Measurements from ENCODE around the gene TPPP3.

Gene TPPP3

GRCh38 chr16:67349172-67349571, 44.1 kb downstream of the TPPP3 start:
- no peaks in the 10 kb centered on the region for H3K27me3 ChIP-seq (ENCODE audit: insufficient read depth, poor library complexity, severe bottlenecking)
- H3K4me3 ChIP-seq (ENCODE audit: severe bottlenecking), result no peak overlapping the region
- ATAC-seq (ENCODE audit: low read depth) (peak; percentile 62; the same call in 1 of the 3 replicates), DNase-seq (ENCODE audit: low spot score) (no peak)
- TF ChIP-seq, protein P1, sequence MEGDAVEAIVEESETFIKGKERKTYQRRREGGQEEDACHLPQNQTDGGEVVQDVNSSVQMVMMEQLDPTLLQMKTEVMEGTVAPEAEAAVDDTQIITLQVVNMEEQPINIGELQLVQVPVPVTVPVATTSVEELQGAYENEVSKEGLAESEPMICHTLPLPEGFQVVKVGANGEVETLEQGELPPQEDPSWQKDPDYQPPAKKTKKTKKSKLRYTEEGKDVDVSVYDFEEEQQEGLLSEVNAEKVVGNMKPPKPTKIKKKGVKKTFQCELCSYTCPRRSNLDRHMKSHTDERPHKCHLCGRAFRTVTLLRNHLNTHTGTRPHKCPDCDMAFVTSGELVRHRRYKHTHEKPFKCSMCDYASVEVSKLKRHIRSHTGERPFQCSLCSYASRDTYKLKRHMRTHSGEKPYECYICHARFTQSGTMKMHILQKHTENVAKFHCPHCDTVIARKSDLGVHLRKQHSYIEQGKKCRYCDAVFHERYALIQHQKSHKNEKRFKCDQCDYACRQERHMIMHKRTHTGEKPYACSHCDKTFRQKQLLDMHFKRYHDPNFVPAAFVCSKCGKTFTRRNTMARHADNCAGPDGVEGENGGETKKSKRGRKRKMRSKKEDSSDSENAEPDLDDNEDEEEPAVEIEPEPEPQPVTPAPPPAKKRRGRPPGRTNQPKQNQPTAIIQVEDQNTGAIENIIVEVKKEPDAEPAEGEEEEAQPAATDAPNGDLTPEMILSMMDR (IDR thresholded peaks at IDR 0.05; ENCODE audit: poor library complexity, severe bottlenecking), result peak; percentile 66
- H3K9me3 ChIP-seq (ENCODE audit: severe bottlenecking), result no peaks in the 10 kb centered on the region
- H3K27ac ChIP-seq (ENCODE audit: poor library complexity, severe bottlenecking), result no peak overlapping the region
- no peaks in the 10 kb centered on the region for H3K36me3 ChIP-seq (ENCODE audit: low read depth)
- H3K4me1 ChIP-seq (ENCODE audit: insufficient read depth, poor library complexity, severe bottlenecking), result peaks cover 6% of the 10 kb centered on the region

DNA sequence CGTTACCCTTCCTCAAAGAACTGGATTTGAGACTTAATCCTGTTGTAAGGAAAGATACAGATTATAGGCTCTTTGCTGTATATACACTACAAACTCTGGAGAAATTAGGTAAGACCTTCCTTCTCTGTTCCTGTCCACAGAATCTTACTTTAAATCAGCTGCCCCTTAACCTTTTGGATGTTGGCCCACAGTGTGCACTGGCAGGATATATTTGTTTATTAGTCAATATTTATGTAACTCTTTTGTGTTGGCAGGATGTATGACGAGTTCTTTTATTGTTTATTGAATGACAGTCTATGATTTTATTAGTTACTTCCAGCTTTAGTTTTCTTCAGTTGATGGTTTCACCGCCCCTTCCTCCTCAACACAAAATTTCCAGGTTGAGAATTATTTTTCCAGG, 47.0 kb downstream of the TPPP3 start:
- ATAC-seq (ENCODE audit: low read depth) (peak; percentile 42; the same call in 2 of the 3 replicates), DNase-seq (ENCODE audit: low spot score) (no peak)
- Histone ChIP-seq H3K4me3 (ENCODE audit: severe bottlenecking) (no peak overlapping the region), H3K9me3 (ENCODE audit: severe bottlenecking) (no peaks in the 10 kb centered on the region), H3K27me3 (ENCODE audit: insufficient read depth, poor library complexity, severe bottlenecking) (no peaks in the 10 kb centered on the region), H3K27ac (ENCODE audit: poor library complexity, severe bottlenecking) (no peak overlapping the region), H3K36me3 (ENCODE audit: low read depth) (no peaks in the 10 kb centered on the region), H3K4me1 (ENCODE audit: insufficient read depth, poor library complexity, severe bottlenecking) (peaks cover 6% of the 10 kb centered on the region)
- TF ChIP-seq, protein P1 (IDR thresholded peaks at IDR 0.05; ENCODE audit: poor library complexity, severe bottlenecking), result no peak

GRCh38 chr16:67345401-67345800, 47.9 kb downstream of the TPPP3 start:
- Histone ChIP-seq H3K4me3 (ENCODE audit: severe bottlenecking) (no peak overlapping the region), H3K9me3 (ENCODE audit: severe bottlenecking) (no peaks in the 10 kb centered on the region), H3K27ac (ENCODE audit: poor library complexity, severe bottlenecking) (no peak overlapping the region), H3K36me3 (ENCODE audit: low read depth) (no peaks in the 10 kb centered on the region), H3K4me1 (ENCODE audit: insufficient read depth, poor library complexity, severe bottlenecking) (peaks cover 6% of the 10 kb centered on the region), H3K27me3 (ENCODE audit: insufficient read depth, poor library complexity, severe bottlenecking) (no peaks in the 10 kb centered on the region)
- ATAC-seq (ENCODE audit: low read depth) (no peak), DNase-seq (ENCODE audit: low spot score) (no peak)
- TF ChIP-seq, protein P1 (IDR thresholded peaks at IDR 0.05; ENCODE audit: poor library complexity, severe bottlenecking), result no peak

GRCh38 chr16:67342616-67343015, 50.7 kb downstream of the TPPP3 start:
- Histone ChIP-seq H3K27me3 (ENCODE audit: insufficient read depth, poor library complexity, severe bottlenecking) (no peaks in the 10 kb centered on the region), H3K4me3 (ENCODE audit: severe bottlenecking) (no peak overlapping the region), H3K27ac (ENCODE audit: poor library complexity, severe bottlenecking) (no peak overlapping the region), H3K9me3 (ENCODE audit: severe bottlenecking) (no peaks in the 10 kb centered on the region), H3K4me1 (ENCODE audit: insufficient read depth, poor library complexity, severe bottlenecking) (peaks cover 10% of the 10 kb centered on the region), H3K36me3 (ENCODE audit: low read depth) (no peaks in the 10 kb centered on the region; the same call in 1 of the 2 replicates)
- DNase-seq (ENCODE audit: low spot score) (no peak), ATAC-seq (ENCODE audit: low read depth) (no peak)
- TF ChIP-seq, protein P1 (IDR thresholded peaks at IDR 0.05; ENCODE audit: poor library complexity, severe bottlenecking), result no peak

GRCh38 chr16:67341250-67341649, 52.0 kb downstream of the TPPP3 start:
- DNase-seq (ENCODE audit: low spot score), result no peak
- H3K27ac ChIP-seq (ENCODE audit: poor library complexity, severe bottlenecking), result no peak overlapping the region
- TF ChIP-seq, protein P1 (IDR thresholded peaks at IDR 0.05; ENCODE audit: poor library complexity, severe bottlenecking), result no peak
- H3K36me3 ChIP-seq (ENCODE audit: low read depth), result no peaks in the 10 kb centered on the region; the same call in 1 of the 2 replicates
- no peak for ATAC-seq (ENCODE audit: low read depth)
- H3K9me3 ChIP-seq (ENCODE audit: severe bottlenecking), result no peaks in the 10 kb centered on the region
- H3K27me3 ChIP-seq (ENCODE audit: insufficient read depth, poor library complexity, severe bottlenecking), result no peaks in the 10 kb centered on the region
- peaks cover 6% of the 10 kb centered on the region for H3K4me1 ChIP-seq (ENCODE audit: insufficient read depth, poor library complexity, severe bottlenecking)
- no peak overlapping the region for H3K4me3 ChIP-seq (ENCODE audit: severe bottlenecking)

Measured in RWPE2 (cell line).